Osteoblast (primary cell): ENCODE measurements around the gene SLC11A1. TPM values are rescaled to one million over a fixed set of nuclear protein-coding genes. Genes with fewer than 3 reads are reported as not detected.

Source experiments
- DNase-seq: peaks from one replicate; pipeline ENCODE4 v3.0.0; 2011; ENCODE audit warnings: low spot score, mixed read lengths; ENCODE audit not compliant: insufficient read length; ENCODE audit errors: missing footprints
- H2AFZ ChIP-seq: 2 replicates; pipeline ENCODE4 v1.6.0; 2011; ENCODE audit warnings: mild to moderate bottlenecking, low read length
- H3K27ac ChIP-seq: 2 replicates; pipeline ENCODE4 v1.5.1; 2011; ENCODE audit warnings: mild to moderate bottlenecking, low read depth, low read length, moderate library complexity
- H3K27me3 ChIP-seq: 2 replicates; pipeline ENCODE4 v1.6.0; 2012; ENCODE audit warnings: mild to moderate bottlenecking, control low read depth, inconsistent platforms, low read length, moderate library complexity; ENCODE audit not compliant: insufficient read depth
- H3K36me3 ChIP-seq: 2 replicates; pipeline ENCODE4 v1.5.1; 2011; ENCODE audit warnings: mild to moderate bottlenecking, low read length, control low read depth, moderate library complexity; ENCODE audit not compliant: insufficient read depth
- H3K4me1 ChIP-seq: 2 replicates; pipeline ENCODE4 v1.5.1; 2011; ENCODE audit warnings: mild to moderate bottlenecking, low read length, control low read depth, moderate library complexity; ENCODE audit not compliant: insufficient read depth
- H3K4me2 ChIP-seq: 2 replicates; pipeline ENCODE4 v1.6.0; 2011; ENCODE audit warnings: mild to moderate bottlenecking, low read length; ENCODE audit not compliant: insufficient read depth
- H3K4me3 ChIP-seq: fragments of 200-600 bp; sonication (generic); 3 replicates; pipeline ENCODE4 v1.5.1; 2012; ENCODE audit warnings: mild to moderate bottlenecking, low read length, inconsistent platforms; ENCODE audit not compliant: insufficient read depth
- H3K79me2 ChIP-seq: 2 replicates; pipeline ENCODE4 v1.6.0; 2012; ENCODE audit warnings: mild to moderate bottlenecking, low read length, control low read depth, inconsistent platforms; ENCODE audit not compliant: insufficient read depth
- H3K9me3 ChIP-seq: 2 replicates; pipeline ENCODE4 v1.5.1; 2011; ENCODE audit warnings: low read depth, low read length, control low read depth
- H4K20me1 ChIP-seq: 2 replicates; pipeline ENCODE4 v1.6.0; 2012; ENCODE audit warnings: mild to moderate bottlenecking, low read length, control low read depth; ENCODE audit not compliant: insufficient read depth
- total RNA-seq: library from RNA; depleted of rRNA; stranded (reverse); fragments of >200 nt; gene quantifications from 2 replicates; pipeline ENCODE4 v1.2.3, GENCODE V29; 2012
- TF ChIP-seq, protein P1 (sequence below): IDR thresholded peaks from 2 replicates; pipeline ENCODE4 v1.5.1; 2011; ENCODE audit warnings: mild to moderate bottlenecking, low read depth, low read length, moderate library complexity; ENCODE audit errors: extremely low read depth

Gene SLC11A1
- total RNA-seq, 1 donor = 0.36 TPM

DNA sequence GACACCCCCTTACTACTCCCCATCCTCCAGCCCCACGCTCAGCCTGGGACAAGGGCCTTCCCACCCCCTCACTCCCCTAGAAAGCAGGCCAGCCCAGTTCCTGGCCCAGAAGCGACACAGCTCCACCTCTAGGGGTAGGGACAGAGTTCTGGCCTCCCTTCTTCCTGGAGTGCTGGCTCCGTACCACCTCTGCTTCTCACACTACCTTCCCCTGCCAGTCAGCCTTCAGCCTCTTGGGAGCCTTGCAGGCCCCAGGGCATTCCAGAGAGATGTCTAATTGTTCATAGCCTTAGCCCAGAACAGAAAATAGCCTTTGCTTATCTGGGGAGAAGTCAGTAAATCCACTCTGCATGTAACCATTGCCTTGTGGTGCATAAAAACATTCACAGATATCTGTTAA, 38.5 kb upstream of the SLC11A1 start:
- H2AFZ ChIP-seq = no peak overlapping the region

DNA sequence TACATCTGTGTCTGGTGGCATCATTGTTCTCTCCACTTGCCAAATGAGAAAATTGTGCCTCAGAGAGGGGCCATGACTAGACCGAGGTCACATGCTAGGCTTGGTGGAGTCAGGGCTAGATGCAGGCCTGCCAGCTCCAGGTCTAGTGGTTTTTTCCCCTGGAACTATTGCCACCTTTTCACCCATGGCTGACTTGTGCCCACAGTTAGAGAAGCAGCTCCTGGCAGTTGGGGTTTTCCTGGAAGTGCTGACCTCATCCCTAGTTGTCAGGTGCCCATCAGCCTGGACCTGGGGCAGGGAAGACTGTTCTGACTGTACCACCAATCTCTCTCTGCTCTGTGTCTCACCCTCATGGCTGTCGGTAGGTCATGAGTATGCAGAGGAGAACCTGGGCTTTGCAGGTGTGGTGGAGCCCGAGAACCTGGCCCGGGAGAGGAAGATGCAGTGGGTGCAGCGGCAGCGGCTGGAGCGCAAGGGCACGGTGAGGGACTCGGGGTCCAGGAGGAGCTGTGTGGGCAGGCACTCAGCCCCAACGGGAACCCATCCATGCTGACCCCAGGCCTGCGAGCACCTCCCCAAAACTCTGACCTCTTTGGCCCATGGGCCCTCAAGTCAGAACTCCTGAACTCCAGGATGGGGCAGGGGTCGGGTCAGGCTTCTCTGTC, 37.9 kb upstream of the SLC11A1 start:
- DNase-seq = peak; percentile 93
- Histone ChIP-seq H3K27me3 (no peaks in the 10 kb centered on the region), H3K27ac (peak overlapping the region; percentile 67), H3K4me3 (no peak overlapping the region), H3K9me3 (no peaks in the 10 kb centered on the region), H3K79me2 (no peaks in the 10 kb centered on the region), H4K20me1 (peaks cover 6% of the 10 kb centered on the region), H3K4me2 (peak overlapping the region; percentile 56), H2AFZ (no peak overlapping the region), H3K36me3 (no peaks in the 10 kb centered on the region), H3K4me1 (peaks cover 17% of the 10 kb centered on the region)
- TF ChIP-seq, protein P1, sequence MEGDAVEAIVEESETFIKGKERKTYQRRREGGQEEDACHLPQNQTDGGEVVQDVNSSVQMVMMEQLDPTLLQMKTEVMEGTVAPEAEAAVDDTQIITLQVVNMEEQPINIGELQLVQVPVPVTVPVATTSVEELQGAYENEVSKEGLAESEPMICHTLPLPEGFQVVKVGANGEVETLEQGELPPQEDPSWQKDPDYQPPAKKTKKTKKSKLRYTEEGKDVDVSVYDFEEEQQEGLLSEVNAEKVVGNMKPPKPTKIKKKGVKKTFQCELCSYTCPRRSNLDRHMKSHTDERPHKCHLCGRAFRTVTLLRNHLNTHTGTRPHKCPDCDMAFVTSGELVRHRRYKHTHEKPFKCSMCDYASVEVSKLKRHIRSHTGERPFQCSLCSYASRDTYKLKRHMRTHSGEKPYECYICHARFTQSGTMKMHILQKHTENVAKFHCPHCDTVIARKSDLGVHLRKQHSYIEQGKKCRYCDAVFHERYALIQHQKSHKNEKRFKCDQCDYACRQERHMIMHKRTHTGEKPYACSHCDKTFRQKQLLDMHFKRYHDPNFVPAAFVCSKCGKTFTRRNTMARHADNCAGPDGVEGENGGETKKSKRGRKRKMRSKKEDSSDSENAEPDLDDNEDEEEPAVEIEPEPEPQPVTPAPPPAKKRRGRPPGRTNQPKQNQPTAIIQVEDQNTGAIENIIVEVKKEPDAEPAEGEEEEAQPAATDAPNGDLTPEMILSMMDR = no peak

More for the DNA sequence above, 38.5 kb upstream of the SLC11A1 start:
- Histone ChIP-seq H3K36me3 (no peaks in the 10 kb centered on the region), H3K27ac (peak overlapping the region; percentile 67), H4K20me1 (peaks cover 6% of the 10 kb centered on the region), H3K9me3 (no peaks in the 10 kb centered on the region), H3K4me1 (peaks cover 17% of the 10 kb centered on the region), H3K79me2 (no peaks in the 10 kb centered on the region), H3K27me3 (no peaks in the 10 kb centered on the region), H3K4me3 (no peak overlapping the region), H3K4me2 (peak overlapping the region; percentile 56)
- DNase-seq = peak; percentile 98
- TF ChIP-seq, protein P1 = no peak

DNA sequence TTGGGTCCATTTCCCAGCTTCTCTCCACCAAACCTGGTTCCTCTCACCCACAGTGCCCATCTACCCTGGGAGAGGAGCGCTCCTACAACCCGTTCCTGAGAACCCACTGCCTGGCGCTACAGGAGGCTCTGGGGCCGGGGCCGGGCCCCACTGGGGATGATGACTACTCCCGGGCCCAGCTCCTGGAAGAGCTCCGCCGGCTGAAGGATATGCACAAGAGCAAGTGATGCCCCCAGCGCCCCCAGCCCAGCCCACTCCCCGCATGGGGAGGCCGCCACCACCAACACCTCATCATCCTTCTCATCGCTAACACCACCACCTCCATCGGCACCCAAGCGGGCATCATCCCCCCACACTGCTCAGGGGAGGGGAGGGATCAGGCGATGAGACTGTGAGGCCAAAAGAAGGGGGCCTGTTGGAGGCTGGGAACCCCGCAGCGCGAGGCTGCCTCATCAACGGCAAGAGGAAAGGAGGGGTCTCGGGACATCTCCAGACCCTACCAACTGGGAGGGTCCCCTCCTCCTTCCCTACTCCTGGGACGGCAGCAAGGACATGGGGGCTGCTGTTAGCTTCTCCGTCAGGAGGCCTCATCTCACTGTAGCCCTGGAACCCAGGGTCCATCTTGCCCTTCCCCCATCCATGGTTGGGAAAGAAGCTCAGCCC, 37.2 kb upstream of the SLC11A1 start:
- Histone ChIP-seq H3K4me3 (no peak overlapping the region), H3K4me2 (no peak overlapping the region), H3K27me3 (no peaks in the 10 kb centered on the region), H2AFZ (no peak overlapping the region), H3K36me3 (no peaks in the 10 kb centered on the region), H4K20me1 (peaks cover 6% of the 10 kb centered on the region), H3K4me1 (peaks cover 17% of the 10 kb centered on the region), H3K27ac (no peak overlapping the region), H3K9me3 (no peaks in the 10 kb centered on the region), H3K79me2 (no peaks in the 10 kb centered on the region)
- DNase-seq = peak; percentile 49
- TF ChIP-seq, protein P1 = no peak

DNA sequence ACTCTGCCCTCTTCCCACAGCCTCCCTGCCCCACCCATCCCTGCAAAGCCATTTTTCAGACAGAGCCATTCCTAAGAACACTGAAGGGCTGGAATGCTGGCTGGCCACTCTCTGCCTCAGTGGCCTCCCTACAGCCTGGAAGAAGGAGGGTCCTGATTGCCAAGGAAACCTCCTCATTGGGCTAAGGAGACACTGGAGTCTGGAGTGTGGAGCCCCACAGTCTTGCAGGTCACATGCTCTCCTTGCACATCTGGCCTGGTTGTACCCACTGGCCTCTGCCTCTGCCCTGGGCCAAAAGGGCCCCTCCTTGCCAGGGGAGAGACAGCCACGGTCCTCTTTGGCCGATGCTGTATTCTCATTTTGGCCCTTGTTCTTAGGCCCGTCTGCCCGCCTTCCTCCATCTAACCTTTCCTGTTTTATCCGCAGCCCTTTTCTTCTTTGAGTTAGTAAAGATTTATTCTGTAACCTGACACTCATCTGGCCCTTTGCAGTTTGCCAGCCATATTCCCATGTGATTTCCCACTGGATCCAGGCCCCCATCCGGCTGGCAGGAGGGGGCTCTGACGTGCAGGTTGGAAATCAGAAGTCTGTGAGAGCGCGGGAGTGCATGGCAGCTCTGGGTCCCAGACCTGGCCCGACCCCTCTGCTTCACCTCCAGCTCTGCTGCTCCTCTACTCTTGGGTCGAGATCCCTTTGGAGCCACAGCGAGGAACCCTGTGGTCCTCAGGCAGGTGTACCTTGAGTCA, 36.4 kb upstream of the SLC11A1 start:
- no peaks in the 10 kb centered on the region for H3K79me2 ChIP-seq
- no peak overlapping the region for H3K27ac ChIP-seq
- peak; percentile 90 for DNase-seq
- H2AFZ ChIP-seq = no peak overlapping the region
- no peaks in the 10 kb centered on the region for H3K9me3 ChIP-seq
- no peaks in the 10 kb centered on the region for H3K27me3 ChIP-seq
- H3K4me2 ChIP-seq = no peak overlapping the region
- no peaks in the 10 kb centered on the region for H3K36me3 ChIP-seq
- H3K4me3 ChIP-seq = no peak overlapping the region
- H4K20me1 ChIP-seq = peaks cover 6% of the 10 kb centered on the region
- TF ChIP-seq, protein P1 = no peak
- H3K4me1 ChIP-seq = peaks cover 17% of the 10 kb centered on the region
